GM21367 (cell line): ENCODE data around the gene DDC.

Source experiments
- ATAC-seq: cut with Tn5 transposase; IDR thresholded peaks from one replicate; pipeline ENCODE4 v1.9.1; 2021; ENCODE audit not compliant: unreplicated experiment

DDC gene

GRCh38 chr7:50564640-50565558 lies at the start of gene DDC:
Gene DDC (minus strand): TSS chr7:50565405. CDS start chr7:50544085, 21,320 bp downstream.
- ATAC-seq = no peak

GRCh38 chr7:50613473-50613872 lies 48.3 kb upstream of the DDC start:
- ATAC-seq = no peak

GRCh38 chr7:50612704-50613103 lies 47.5 kb upstream of the DDC start:
- ATAC-seq = no peak

GRCh38 chr7:50610521-50611277 lies 45.5 kb upstream of the DDC start:
- no peak for ATAC-seq

- ATAC-seq = no peak
Measured at GRCh38 chr7:50608196-50608906, 43.1 kb upstream of the DDC start.

GRCh38 chr7:50607524-50608125 lies 42.4 kb upstream of the DDC start:
- no peak for ATAC-seq

GRCh38 chr7:50605059-50605458 lies 39.9 kb upstream of the DDC start:
- ATAC-seq = no peak

- ATAC-seq = no peak
Measured at GRCh38 chr7:50603287-50603686, 38.1 kb upstream of the DDC start.

- no peak for ATAC-seq
Measured at GRCh38 chr7:50599385-50599784, 34.2 kb upstream of the DDC start.

GRCh38 chr7:50598460-50599343 lies 33.5 kb upstream of the DDC start:
- ATAC-seq = no peak

- ATAC-seq = no peak
Measured at GRCh38 chr7:50596484-50596883, 31.3 kb upstream of the DDC start.

GRCh38 chr7:50595491-50596102 lies 30.4 kb upstream of the DDC start:
- ATAC-seq = peak; percentile 55

GRCh38 chr7:50594734-50595485 lies 29.7 kb upstream of the DDC start:
- peak; percentile 31 for ATAC-seq

GRCh38 chr7:50594136-50594535 lies 28.9 kb upstream of the DDC start:
- no peak for ATAC-seq

GRCh38 chr7:50592940-50593339 lies 27.7 kb upstream of the DDC start:
- no peak for ATAC-seq

GRCh38 chr7:50591480-50592438 lies 26.6 kb upstream of the DDC start:
- ATAC-seq = no peak

GRCh38 chr7:50591098-50591479 lies 25.9 kb upstream of the DDC start:
- no peak for ATAC-seq

- no peak for ATAC-seq
Measured at GRCh38 chr7:50590535-50590934, 25.3 kb upstream of the DDC start.
